ENCODE data around the gene AVPI1. TPM values are rescaled to one million over a fixed set of nuclear protein-coding genes. Genes with fewer than 3 reads are reported as not detected.
A peak's percentile ranks its signal among the peaks of the same experiment; 100 is the strongest.

AVPI1 gene
- total and polyA plus RNA-seq, 2 of the 13 experiments (the other 11 are each of a cell fraction or from before 2014, with no cell fraction given): 39.8 to 61.2 TPM

GRCh38 chr10:97686962-97687784, at the start of gene AVPI1 (continued):
- TF ChIP-seq NFIB (CRISPR knock-in tag; IDR thresholded peaks at IDR 0.05; ENCODE audit: borderline replicate concordance): no peak
- no peak for TF ChIP-seq GABPA (IDR thresholded peaks at IDR 0.05; ENCODE audit: low read depth, low read length)
- TF ChIP-seq GABPA (CRISPR knock-in tag; IDR thresholded peaks at IDR 0.05; ENCODE audit: low read depth): 0 out of 2 replicates have a peak, but pooled peaks have one; percentile 14
- peak; percentile 32; the same call in 1 of the 2 replicates for TF ChIP-seq ZNF784 (CRISPR knock-in tag; IDR thresholded peaks at IDR 0.05; ENCODE audit: borderline replicate concordance)
- no peak for TF ChIP-seq ZNF674 (CRISPR knock-in tag; IDR thresholded peaks at IDR 0.05; ENCODE audit: low read depth)
- peak; percentile 89; the same call in 1 of the 2 replicates for TF ChIP-seq ZBTB43 (CRISPR knock-in tag; conservative IDR thresholded peaks at IDR 0.05)
- peak; percentile 83 for TF ChIP-seq AGO2 (optimal IDR thresholded peaks at IDR 0.05; ENCODE audit: low read depth, low read length)
- peak; percentile 93 for TF ChIP-seq TARDBP (CRISPR knock-in tag; IDR thresholded peaks at IDR 0.05)
- peak; percentile 94; the same call in 1 of the 2 replicates for TF ChIP-seq NPAS2 (CRISPR knock-in tag; IDR thresholded peaks at IDR 0.05; ENCODE audit: borderline replicate concordance)
- peak; percentile 94 for TF ChIP-seq ZNF414 (CRISPR knock-in tag; IDR thresholded peaks at IDR 0.05)
- peak; percentile 94 for TF ChIP-seq HDAC1 (CRISPR knock-in tag; IDR thresholded peaks at IDR 0.05)
- TF ChIP-seq SIX1 (CRISPR knock-in tag; IDR thresholded peaks at IDR 0.05; ENCODE audit: borderline replicate concordance): no peak
- TF ChIP-seq ZNF788 (CRISPR knock-in tag; IDR thresholded peaks at IDR 0.05; ENCODE audit: borderline replicate concordance): peak; percentile 82; the same call in 1 of the 2 replicates
- TF ChIP-seq SOX6 (IDR thresholded peaks at IDR 0.05): no peak
- peak; percentile 75 for TF ChIP-seq SOX6 (CRISPR knock-in tag; IDR thresholded peaks at IDR 0.05)
- no peak for TF ChIP-seq MZF1 (CRISPR knock-in tag; IDR thresholded peaks at IDR 0.05; ENCODE audit: borderline replicate concordance)
- peak; percentile 68; the same call in 1 of the 2 replicates for TF ChIP-seq ZNF274 (CRISPR knock-in tag; IDR thresholded peaks at IDR 0.05)
- TF ChIP-seq ZNF446 (CRISPR knock-in tag; IDR thresholded peaks at IDR 0.05): no peak
- no peak for TF ChIP-seq ZNF101 (CRISPR knock-in tag; IDR thresholded peaks at IDR 0.05; ENCODE audit: borderline replicate concordance, low read depth)
- TF ChIP-seq KDM6A (CRISPR knock-in tag; IDR thresholded peaks at IDR 0.05; ENCODE audit: low read depth): peak; percentile 33; the same call in 1 of the 2 replicates
- TF ChIP-seq EHMT2 (IDR thresholded peaks at IDR 0.05; ENCODE audit: borderline replicate concordance, low read depth, low read length): no peak
- TF ChIP-seq ZNF564 (CRISPR knock-in tag; IDR thresholded peaks at IDR 0.05): peak; percentile 84; the same call in 1 of the 2 replicates
- peak; percentile 63; the same call in 1 of the 2 replicates for TF ChIP-seq EED (CRISPR knock-in tag; IDR thresholded peaks at IDR 0.05)
- TF ChIP-seq RBAK (CRISPR knock-in tag; IDR thresholded peaks at IDR 0.05): peak; percentile 48; the same call in 1 of the 2 replicates
- TF ChIP-seq POLR2AphosphoS2 (IDR thresholded peaks at IDR 0.05; ENCODE audit: low read depth, low read length): no peak; the same call in 1 of the 2 replicates
- TF ChIP-seq PTBP1 (IDR thresholded peaks at IDR 0.05; ENCODE audit: low read depth, low read length, poor library complexity, severe bottlenecking): no peak
- TF ChIP-seq SP1 (IDR thresholded peaks at IDR 0.05): peak; percentile 46; the same call in 1 of the 2 replicates
- TF ChIP-seq SP1 (CRISPR knock-in tag; IDR thresholded peaks at IDR 0.05): peak; percentile 89; the same call in 1 of the 2 replicates
- TF ChIP-seq TBL1XR1 (IDR thresholded peaks at IDR 0.05; ENCODE audit: borderline replicate concordance, low read length, partially characterized antibody): no peak
- TF ChIP-seq SATB2 (CRISPR knock-in tag; IDR thresholded peaks at IDR 0.05): peak; percentile 46; the same call in 1 of the 2 replicates

Measured in HepG2 (cell line).